T-helper 2 cell treated with Interferon-gamma antibody and Interleukin-4, amounts not matched to agents 100 ng/mL and 5 ng/mL, for 36 hours (primary cell): Measurements from ENCODE around the gene C11orf71. TPM values are rescaled to one million over a fixed set of nuclear protein-coding genes. Genes with fewer than 3 reads are reported as not detected.

Experiments
- intact Hi-C: fragments of 100-400 bp; cut with micrococcal nuclease; formaldehyde crosslinking; loops from one replicate; pipeline ENCODE4 v1.15.1; 2023
- total RNA-seq: library from RNA; stranded (reverse); gene quantifications from 2 replicates; pipeline ENCODE4 v1.2.3, GENCODE V29; 2022

Gene C11orf71
- total RNA-seq, 1 donor from 2014 or later, result 6.8 TPM

DNA sequence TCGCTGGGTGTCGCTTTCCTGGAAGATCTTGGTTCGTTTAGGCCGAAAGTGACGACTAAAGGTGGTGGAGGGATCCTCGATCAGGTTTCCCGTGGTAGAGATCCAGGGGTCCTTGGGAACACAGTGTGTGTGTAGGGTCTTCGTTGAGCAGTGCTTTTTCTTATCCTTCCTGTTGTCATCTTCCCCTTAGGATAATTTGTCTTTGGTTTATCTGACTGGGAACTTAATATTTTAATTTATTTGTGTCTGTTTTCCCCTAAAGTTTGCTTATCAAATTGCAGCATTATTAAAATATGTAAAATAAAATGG lies 558 bp upstream of the C11orf71 start:
- intact Hi-C loops, result loop anchor here (1.0 to 10.0 kb wide), 6 partner anchors 38 to 1086 kb away; partner anchors contain the start of genes REXO2, TTC12, USP28 and ZW10

DNA sequence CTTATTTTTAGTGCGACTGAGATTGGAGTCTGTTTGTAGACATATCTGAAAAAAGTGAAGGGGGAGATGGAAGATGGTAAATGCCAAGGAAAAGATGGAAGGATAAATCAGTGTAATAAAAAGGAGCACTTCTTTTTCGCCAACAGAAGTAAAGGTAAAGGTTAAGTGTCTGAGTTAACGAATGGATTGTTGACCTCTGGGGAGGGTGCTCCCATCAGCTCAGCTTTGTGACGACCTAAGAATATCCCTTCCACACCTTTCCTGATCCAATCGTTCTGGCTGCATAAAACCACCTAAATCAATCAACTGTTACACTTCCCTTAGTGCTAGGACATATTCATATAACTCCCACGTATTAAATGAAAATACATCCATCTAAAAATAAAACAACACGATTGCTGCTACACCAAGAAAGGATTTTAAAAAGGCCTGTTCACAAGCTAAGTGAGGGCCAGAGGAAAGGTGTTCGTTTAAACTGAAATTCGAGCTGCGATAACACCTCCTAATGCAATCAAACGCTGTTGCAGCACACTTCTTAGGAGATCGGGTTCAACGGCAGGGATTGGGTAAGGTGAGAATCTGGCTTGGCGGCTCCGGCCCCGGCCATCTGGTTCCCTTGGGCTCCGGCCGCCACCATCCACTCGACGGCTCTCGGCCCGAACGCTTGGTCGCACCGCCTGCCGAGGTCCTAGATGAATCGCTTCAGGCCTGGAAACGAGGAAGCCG lies 658 bp downstream of the C11orf71 start:
- intact Hi-C loops, result loop anchor here (1.0 to 10.0 kb wide), 6 partner anchors 40 to 1085 kb away; partner anchors contain the start of genes REXO2, TTC12, USP28 and ZW10

DNA sequence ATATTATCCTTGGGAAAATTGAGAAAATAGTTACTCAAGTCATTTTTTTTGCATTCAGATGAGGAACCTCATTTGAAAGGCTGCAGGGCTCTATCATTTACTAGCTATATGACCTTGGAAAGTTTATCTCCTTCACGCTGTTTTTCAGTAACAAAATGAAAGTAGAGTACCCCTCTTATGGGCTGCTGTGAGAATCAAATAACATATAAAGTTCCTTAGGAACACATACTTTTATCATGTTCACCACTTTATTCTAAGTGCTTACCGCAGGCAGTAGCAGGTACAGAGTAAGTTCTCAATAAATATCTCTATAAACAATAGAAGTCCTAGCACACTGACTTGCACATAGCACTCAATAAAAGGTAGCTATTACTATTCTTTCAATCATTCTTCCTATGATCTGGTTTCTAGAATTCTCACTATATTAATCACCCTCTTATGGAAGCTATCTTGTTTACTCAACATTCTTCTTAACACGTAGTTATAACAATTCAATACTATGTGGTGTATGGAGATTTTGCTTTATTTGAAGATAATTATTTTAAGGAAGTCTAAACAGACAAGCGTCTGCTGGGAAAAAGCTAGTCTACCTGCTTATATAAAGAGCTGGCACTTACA lies 1.9 kb downstream of the C11orf71 start:
- intact Hi-C loops, result no loop called here

DNA sequence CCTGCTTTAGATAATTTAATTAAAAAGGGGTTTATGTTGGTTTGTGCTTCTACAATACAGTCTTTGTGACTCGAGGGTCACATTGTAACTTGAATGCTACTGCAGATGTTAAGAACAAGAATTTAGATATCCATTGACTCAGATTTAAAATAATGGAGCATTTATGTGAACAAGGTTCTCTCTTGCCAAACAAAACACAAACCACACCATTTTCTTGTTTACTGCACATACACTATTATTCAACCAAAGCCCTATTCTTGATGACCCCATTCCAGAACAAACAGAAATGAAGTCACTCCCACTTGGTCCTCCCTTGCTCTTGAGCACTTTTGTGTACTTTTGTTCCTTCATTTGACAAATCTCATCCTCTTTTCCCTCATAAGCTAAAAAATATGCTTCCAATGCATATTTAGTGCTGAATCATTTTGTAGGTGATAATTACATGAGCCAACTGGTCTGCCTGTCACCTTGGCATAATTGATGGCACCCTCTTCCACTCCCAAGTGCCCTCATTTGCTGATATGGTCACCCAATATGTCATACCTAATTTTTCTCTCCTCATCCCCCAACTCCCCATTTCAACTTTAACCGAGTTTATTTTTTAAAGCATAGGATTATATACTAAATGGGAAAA lies 2.8 kb downstream of the C11orf71 start:
- intact Hi-C loops, result no loop called here

DNA sequence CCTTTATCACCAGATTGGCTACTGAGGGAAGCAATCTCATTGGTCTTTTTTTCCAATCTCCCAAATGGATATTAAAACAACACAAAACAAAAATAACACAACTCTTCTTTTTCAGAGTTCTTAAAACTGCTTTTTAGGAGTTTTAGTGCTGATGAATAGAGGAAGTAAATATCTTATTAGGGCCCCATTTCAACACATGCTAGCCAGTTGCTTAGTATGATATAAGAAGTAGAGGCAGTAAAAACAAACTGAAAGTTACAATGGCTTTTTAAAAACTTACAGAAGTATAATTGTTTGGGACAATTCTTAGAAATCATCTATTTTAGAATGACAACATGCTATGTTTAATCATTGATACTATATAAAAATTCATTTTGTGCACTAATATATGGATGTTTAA lies 3.4 kb downstream of the C11orf71 start:
- intact Hi-C loops, result no loop called here

DNA sequence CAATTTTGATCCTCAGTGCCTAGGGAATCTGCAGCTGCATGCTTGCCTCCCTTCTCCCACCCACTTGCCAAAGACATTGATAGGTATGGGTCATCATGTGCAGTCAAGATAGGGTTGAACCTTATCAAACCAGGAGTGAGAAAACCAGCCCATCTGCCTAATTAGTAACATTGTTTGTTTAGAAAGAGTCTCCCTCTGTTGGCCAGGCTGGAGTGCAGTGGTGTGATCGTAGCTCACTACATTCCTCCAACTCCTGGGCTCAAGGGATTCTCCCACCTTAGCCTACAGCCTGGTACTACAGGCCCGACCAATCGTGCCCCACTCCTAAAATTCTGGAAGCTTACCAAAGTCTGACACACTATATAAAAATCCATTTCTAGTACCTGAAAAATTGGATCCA lies 4.6 kb downstream of the C11orf71 start:
- intact Hi-C loops, result no loop called here

DNA sequence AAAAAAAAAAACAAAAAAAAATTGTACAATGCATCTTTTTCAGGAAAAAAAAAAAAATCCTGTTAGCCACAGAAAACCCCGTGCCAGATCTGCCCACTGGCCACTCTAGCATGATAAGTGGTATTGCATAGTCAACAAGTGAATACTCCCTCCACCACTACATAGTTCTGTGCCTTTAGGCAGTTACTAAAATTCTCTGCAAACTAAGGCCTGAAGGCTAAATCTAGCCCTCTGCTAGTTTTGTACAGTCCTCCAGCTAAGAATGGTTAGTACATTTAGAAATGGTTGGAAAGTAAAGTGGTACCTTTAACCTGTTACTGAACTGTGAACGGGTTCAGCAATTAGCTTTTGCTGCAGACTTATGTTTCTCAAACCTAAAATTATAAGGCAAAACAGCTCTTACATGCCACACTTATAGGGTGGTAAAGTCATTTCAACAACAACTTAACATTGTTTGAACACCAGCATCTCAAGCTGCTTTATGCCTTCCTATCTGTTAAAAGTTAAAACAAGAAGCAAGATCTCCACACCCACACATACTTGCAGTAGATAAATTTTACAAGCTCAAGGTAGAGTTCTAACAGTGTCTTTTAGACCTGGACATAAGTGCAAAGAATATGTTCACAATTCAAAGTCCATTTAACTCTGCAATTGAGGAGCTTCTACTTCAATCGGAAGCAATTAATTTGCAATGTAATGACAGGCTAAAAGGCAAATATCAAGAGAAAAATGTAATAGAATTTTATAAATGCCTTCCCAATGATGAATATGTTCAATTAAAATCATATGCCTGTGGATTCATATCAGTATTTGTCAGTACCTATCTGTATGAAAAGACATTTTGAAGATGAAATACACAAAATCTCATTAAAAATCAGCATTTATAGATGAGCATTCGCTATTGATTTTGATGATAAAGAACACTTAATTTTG lies 7.3 kb downstream of the C11orf71 start:
- intact Hi-C loops, result no loop called here

DNA sequence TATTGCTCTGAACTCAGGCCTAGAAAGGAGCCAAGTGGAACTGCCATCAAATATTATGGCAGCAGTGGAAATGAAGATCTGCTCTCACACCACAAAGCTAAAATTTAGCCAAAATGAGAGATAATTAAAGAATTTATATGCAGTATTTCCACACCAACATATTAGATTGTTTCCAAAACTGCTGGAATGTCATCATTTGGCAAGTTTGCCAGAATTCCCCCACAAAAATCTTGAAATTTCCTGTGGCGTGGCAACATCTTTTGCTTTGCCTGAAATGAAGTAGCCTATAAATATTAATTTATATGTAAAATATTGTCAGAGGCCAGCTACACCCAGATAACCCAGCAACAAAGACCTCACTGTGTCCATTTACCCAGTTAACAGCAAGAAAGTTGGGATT lies 13.8 kb downstream of the C11orf71 start:
- intact Hi-C loops, result no loop called here

DNA sequence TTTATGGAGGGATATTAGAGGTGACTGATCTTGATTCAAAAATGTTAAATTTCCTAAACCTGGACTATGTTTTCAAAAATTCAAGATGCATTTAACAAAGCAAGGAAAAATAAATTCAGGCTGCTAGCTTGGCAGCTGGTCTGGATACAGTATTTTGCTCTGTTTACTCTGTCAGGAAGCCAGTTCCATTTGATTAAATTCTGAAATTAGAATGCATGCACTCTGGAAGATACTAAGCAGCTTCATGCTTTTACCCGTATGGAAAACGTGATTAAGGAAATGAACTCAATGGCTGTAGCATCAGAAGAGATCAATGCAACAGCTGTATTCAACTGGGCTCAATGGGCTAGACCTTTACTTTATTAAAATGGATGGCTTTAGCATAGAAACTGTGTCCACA lies 14.2 kb downstream of the C11orf71 start:
- intact Hi-C loops, result no loop called here

DNA sequence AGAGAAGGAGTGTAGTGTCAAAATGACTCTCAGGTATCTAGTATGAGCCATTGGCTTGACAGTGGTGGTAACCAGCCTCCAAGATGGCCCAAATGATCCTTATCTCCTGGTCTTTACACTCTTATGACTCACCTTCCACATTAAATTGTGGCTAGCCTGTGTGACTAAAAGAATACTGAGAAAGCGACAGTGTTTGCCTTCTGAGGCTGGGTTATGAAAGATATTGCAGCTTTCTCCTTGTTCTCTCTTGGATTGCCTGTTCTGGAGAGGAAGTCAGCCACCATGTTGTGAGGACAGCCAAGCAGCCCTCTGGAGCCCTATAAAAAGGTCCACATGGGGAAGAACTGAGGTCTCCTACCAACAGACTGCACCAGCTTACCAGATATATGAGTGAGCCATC lies 15.8 kb downstream of the C11orf71 start:
- intact Hi-C loops, result no loop called here

DNA sequence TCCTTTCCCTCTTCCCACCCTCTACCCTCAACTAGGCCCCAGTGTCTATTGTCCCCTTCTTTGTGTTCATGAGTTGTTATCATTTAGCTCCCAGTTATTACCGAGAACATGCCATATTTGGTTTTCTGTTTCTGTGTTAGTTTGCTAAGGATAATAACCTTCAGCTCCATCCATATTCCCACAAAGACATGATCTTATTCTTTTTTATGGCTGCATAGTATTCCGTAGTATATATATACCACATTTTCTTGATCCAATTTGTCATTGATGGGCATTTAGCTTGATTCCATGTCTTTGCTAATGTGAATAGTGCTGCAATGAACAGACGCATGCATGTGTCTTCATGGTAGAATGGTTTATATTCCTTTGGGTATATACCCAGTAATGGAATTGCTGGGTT lies 17.8 kb downstream of the C11orf71 start:
- intact Hi-C loops, result no loop called here

DNA sequence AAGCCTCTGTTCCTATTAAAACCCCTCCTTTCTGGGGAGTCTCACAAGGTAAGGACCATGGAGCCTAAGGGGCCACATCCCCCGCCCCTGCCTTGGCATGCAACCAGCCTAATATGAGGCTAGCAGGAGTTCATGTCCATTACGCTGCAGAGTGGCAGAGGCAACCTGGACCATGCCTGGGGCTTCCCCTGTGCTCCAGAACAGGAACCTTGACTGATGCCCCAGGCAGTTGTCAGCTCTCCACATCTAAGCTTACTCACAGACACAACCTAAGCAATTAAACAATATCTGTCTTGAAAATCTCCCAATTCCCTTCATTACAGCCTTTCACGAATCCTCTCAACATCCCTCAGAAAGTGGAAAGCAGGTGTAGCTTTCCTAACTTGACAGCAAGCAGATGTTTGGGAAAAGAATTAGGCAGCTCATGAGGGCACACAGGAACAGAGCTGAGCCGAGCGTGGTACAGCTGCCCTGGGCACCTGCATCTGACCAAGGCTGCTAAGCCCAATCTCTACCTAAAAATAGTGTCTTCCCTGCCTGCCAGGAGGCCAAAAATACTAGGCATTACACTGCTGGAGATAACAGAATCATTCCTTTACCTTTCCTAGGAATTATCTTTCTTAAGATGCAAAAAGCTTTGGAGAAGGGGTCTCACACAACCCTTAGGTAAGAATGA lies 20.8 kb downstream of the C11orf71 start:
- intact Hi-C loops, result no loop called here

DNA sequence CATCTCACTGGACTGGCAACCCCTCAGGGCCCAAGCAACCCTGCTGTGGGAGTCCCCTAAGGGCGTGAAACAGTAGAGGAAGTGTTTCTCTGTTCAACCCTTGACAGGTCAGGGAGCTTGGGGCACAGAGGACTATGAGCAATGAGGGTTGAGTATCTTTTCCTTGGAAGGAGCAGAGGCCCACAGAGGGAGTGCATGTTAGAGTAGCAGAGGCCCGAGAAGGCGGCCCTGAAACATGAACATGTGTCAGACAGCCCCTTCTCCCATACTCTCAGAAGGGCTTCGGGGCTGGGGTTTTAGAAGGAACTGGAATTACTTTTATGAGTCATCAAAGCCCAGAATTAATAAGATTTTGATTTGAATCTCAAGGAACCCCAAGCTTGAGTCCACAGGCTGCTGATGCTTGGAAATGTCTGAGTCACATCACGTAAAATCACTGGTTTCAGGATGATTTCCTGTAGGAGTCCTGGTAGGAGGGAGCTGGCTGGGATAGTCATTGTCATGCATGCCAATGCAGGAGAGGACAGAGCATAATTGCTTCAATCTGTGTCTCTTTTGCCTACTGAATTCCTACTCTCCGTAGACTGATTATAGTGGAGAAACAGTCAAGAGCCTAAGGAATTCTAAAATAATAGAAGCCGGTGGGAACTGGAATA lies 22.6 kb downstream of the C11orf71 start:
- intact Hi-C loops, result no loop called here

DNA sequence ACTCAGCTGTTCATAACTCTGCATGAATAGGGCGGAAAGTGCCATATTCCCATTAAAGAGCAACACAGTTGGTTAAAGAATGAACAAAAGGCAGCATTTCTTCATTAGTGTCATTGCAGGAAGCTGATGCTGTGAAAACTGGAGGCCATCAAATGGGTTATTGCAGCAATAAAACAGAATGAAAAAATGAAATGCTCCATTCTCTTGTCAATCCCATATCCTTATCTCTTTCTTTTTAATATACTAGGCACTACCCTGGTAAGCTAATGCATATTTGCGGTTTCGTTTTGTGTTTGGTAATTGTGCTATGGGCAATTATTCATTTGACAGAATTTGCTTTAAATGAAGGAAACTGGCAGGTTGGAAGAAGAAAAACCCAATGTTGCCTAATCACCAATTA lies 25.3 kb downstream of the C11orf71 start:
- intact Hi-C loops, result no loop called here

DNA sequence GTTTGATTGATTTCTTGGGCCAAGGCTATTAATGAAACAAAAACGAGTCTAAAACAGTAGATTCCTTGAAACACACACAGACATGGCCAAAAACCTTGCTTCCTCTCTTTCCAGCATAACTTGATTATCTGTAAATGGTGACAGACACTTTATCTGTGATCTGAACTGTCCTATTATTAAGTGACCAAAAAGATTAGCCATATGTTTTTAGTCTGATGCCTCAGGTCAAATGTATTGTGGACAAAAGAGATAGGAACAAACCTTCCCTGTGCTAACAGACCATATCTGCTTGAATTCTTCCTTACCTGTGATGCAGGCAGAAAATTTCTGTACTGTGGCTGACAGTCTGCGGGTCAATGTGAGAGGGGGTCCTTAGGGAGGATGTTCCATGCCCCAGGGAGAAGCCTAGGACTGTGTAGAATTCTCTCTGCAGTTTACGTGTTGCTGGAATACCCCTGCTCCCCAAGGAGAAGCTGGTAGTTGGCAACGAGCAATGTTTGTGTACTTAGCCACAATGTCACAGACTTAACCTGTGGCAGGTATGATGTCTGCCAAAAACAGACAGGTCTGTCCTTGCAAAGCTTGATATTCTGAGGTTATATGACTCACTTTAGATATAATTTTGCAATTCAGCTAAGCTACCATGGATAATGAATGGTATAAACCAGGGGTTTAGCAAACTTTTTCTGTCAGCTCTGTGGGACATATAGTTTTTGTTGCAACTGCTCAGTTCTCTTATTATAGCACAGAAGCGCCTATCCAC lies 31.2 kb downstream of the C11orf71 start:
- intact Hi-C loops, result no loop called here

DNA sequence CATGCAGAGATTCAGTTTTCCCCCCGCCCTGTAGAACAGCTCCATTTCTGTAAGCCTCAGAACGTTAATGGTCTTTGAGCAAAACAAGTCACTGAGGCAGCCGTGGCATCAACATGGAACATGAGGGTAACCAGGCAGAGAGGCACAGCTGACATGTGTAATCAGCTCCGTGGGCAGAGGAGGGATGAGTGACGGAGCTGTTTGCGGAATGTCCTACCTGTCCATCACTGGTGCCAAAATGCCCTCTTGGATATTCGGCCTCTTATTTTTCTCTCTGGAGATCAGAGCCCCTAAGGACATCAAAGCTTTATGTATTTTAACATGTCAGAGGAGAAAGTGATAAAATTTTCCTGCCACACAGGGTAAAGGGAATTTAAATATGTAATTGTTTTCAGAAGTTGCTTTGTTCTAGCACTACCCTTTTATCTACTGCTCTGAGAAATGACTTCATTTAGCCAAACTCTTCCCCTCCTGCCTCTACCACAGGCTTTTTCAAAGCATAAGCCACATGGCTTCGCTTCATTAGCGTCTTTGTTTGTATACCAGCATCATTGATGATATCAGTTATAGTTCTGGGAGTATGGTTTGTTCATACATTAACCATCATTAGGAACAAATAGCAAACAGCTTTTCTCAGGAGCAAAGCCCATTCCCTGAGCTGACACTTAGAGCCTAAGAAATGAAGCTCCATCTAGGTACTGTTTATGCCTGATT lies 32.9 kb downstream of the C11orf71 start:
- intact Hi-C loops, result no loop called here

DNA sequence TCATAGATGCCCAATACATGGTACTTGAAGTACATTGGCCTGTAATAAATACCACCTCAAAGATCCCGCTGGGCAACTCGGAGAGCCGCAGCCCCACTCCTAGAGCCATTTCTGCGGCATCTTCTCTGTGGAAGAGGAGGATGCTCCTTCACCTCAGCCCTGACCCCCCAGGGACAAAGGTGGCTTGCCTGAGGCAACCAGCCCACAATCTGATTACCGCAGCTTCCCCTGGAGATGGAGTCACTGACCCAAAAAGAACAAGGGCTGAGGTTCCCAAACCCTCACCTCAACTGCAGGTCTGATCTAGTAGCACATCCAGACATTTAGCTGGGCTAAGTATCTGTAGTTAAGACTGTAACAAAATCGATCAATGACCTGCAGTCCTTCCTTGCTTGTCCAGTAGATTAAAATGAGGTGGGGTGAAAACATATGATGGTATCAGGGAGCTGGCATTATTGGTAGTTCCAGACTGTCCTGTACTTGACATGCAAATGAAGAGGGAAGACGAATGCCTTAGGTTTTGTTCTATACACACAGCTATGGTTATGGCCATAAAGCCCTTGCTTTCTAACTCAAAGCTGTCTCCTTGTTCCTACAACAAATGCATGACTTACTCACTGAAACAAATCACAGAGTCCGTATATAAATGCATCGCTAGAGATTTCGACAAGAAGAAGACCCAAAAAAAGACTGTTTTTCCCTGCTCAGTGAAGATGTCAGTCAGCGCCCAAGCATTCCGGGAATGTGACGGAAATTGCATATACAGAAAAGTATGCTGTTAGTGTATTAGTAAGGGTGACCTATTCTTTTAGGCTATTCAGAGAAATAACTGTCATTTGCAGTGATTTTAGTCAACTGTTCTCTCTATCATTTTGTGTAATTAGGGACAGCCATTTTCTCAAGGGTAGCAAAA lies 33.7 kb downstream of the C11orf71 start:
- intact Hi-C loops, result no loop called here

DNA sequence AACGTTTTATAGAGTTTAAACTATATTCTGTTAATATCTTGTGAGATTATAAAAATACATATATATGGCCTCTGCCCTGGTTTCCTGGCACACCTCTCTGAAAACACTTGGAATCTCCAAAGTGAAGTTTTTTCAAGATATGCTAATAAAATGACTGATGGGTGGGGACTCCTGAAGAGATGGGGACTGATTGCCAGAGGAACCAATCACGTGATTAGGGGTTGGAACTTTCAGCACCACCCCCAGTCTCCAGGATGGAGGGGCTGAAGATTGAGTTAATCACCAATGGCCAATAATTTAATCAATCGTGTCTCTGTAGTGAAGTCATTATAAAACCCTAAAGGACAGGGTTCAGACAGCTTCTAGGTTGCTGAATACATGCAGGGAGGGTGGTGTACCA lies 37.4 kb downstream of the C11orf71 start:
- intact Hi-C loops, result no loop called here
